ENCODE data around the gene KCNK6.

- TF ChIP-seq POLR2AphosphoS5 (IDR thresholded peaks at IDR 0.05; ENCODE audit: borderline replicate concordance, low read depth, low read length): no peak
- no peak for TF ChIP-seq EZH2 (IDR thresholded peaks at IDR 0.05)
- TF ChIP-seq FOXP2 (optimal IDR thresholded peaks at IDR 0.05; ENCODE audit: control extremely low read depth, extremely low read length, insufficient read depth): no peak
Measured at GRCh38 chr19:38274739-38275138, 44.9 kb upstream of the KCNK6 start.
